HCT116 (cell line): ENCODE results near the gene CLCN4. TPM values are rescaled to one million over a fixed set of nuclear protein-coding genes. Genes with fewer than 3 reads are reported as not detected.

Experiments used
- ATAC-seq: fragments of 200-7000 bp; cut with Tn5 transposase; 2 replicates; pipeline ENCODE4 v1.9.1; 2020; ENCODE audit warnings: mild to moderate bottlenecking, moderate library complexity
- BruUV-seq: library from RNA; stranded (reverse); fragments of 400-500 nt; replicated peaks from 2 replicates; lab custom pipeline; 2021; lab: Mats Ljungman, UMichigan
- CTCF ChIA-PET: fragments of 300-600 bp; sonication (Branson Sonifier 250); formaldehyde crosslinking; loops from one replicate; lab custom pipeline; 2021; ENCODE audit warnings: antibody characterized with exemption; lab: Charles Lee
- POLR2A ChIA-PET: fragments of 300-600, 350-600 bp; sonication (Branson Sonifier 250); formaldehyde crosslinking; loops from one replicate; lab custom pipeline; 2021; ENCODE audit warnings: antibody characterized with exemption; lab: Charles Lee
- RAD21 ChIA-PET, 2 experiments: fragments of 300-600 bp; sonication (Branson Sonifier 250); formaldehyde crosslinking; loops; one replicate each; lab custom pipeline; 2023; ENCODE audit warnings: low total read pairs in 2 of 2; ENCODE audit not compliant: uncharacterized antibody in 2 of 2, unreplicated experiment in 2 of 2, low non-redundant PET in 1 of 2; lab: Charles Lee
- DNase-seq: peaks from one replicate; pipeline ENCODE4 v3.0.0-alpha.2; 2010; ENCODE audit warnings: low read depth, low spot score
- H2AFZ ChIP-seq: fragments of 200-600 bp; shearing (Covaris generic), sonication (generic); 2 replicates; pipeline ENCODE4 v1.6.1; 2017; ENCODE audit warnings: low read depth, mixed run types, mixed read lengths, antibody characterized with exemption, low read length; ENCODE audit not compliant: poor library complexity, severe bottlenecking
- H3K27ac ChIP-seq: 2 replicates; pipeline ENCODE4 v1.5.1; 2012; ENCODE audit warnings: low read depth, low read length
- H3K27me3 ChIP-seq: fragments of 200-600 bp; sonication (generic); 2 replicates; pipeline ENCODE4 v1.6.1; 2016; ENCODE audit warnings: mixed run types, low read length, mixed read lengths; ENCODE audit not compliant: insufficient read depth
- H3K36me3 ChIP-seq, 2 experiments: fragments of 200-500 bp in 1 of 2; fragments of 200-600 bp in 1 of 2; sonication (Bioruptor generic) in 1 of 2; sonication (generic) in 1 of 2; 2 replicates each; pipeline versions ENCODE4 v1.5.1 to v1.6.1; 2014 to 2016; ENCODE audit warnings: low read length in 2 of 2, inconsistent platforms in 1 of 2, mixed read lengths in 1 of 2, mixed run types in 1 of 2; ENCODE audit not compliant: insufficient read depth in 2 of 2, control insufficient read depth in 1 of 2
- H3K4me1 ChIP-seq, 2 experiments: fragments of 200-600 bp in 1 of 2; sonication (generic) in 1 of 2; 2 replicates each; pipeline versions ENCODE4 v1.5.1 to v1.6.1; 2012 to 2017; ENCODE audit warnings: low read length in 2 of 2, inconsistent platforms in 1 of 2, mild to moderate bottlenecking in 1 of 2, mixed read lengths in 1 of 2, mixed run types in 1 of 2, moderate library complexity in 1 of 2; ENCODE audit not compliant: insufficient read depth in 2 of 2, control insufficient read depth in 1 of 2
- H3K4me2 ChIP-seq: fragments of 200-600 bp; sonication (generic); 2 replicates; pipeline ENCODE4 v1.6.1; 2017; ENCODE audit warnings: mixed run types, low read length, mixed read lengths
- H3K4me3 ChIP-seq, 2 experiments: fragments of 200-600 bp in 1 of 2; sonication (generic) in 1 of 2; replicated peaks in 1 of 2; 2 replicates each; pipeline ENCODE4 v1.5.1; 2011 to 2016; ENCODE audit warnings: low read length in 2 of 2, control low read depth in 1 of 2, low read depth in 1 of 2, mild to moderate bottlenecking in 1 of 2, mixed read lengths in 1 of 2, mixed run types in 1 of 2
- H3K79me2 ChIP-seq: fragments of 200-600 bp; sonication (generic); 2 replicates; pipeline ENCODE4 v1.6.1; 2017; ENCODE audit warnings: mild to moderate bottlenecking, mixed run types, low read length, moderate library complexity, mixed read lengths; ENCODE audit not compliant: insufficient read depth
- H3K9ac ChIP-seq: fragments of 200-600 bp; sonication (generic); 2 replicates; pipeline ENCODE4 v1.6.1; 2016; ENCODE audit warnings: low read length, mixed read lengths
- H3K9me2 ChIP-seq: fragments of 200-600 bp; sonication (generic), shearing (Covaris generic); 2 replicates; pipeline ENCODE4 v1.6.1; 2017; ENCODE audit warnings: mixed run types, mild to moderate bottlenecking, moderate library complexity; ENCODE audit not compliant: insufficient read depth
- H3K9me3 ChIP-seq, 2 experiments: fragments of 200-500 bp in 1 of 2; fragments of 200-600 bp in 1 of 2; sonication (Bioruptor generic) in 1 of 2; sonication (generic) in 1 of 2; 2 replicates each; pipeline ENCODE4 v1.6.1; 2014 to 2017; ENCODE audit warnings: low read length in 2 of 2, mixed read lengths in 2 of 2, inconsistent platforms in 1 of 2, low read depth in 1 of 2, mild to moderate bottlenecking in 1 of 2, mixed run types in 1 of 2, moderate library complexity in 1 of 2; ENCODE audit not compliant: control insufficient read depth in 1 of 2, insufficient read depth in 1 of 2
- H4K20me1 ChIP-seq: fragments of 200-600 bp; sonication (generic), shearing (Covaris generic); 2 replicates; pipeline ENCODE4 v1.6.1; 2017; ENCODE audit warnings: mixed run types, mild to moderate bottlenecking, moderate library complexity; ENCODE audit not compliant: insufficient read depth
- ATF3 ChIP-seq: IDR thresholded peaks from 2 replicates; pipeline ENCODE4 v1.6.1; 2012
- CBX3 ChIP-seq: IDR thresholded peaks from 2 replicates; pipeline ENCODE4 v1.6.1; 2012; ENCODE audit warnings: low read depth
- CTCF ChIP-seq, 3 experiments: fragments of 200-600 bp in 1 of 3; sonication (generic) in 1 of 3; IDR thresholded peaks in 2 of 3; conservative IDR thresholded peaks in 1 of 3; 2 replicates each; pipeline ENCODE4 v1.5.1; 2012 to 2017; ENCODE audit warnings: low read depth in 2 of 3, low read length in 2 of 3, antibody characterized with exemption in 1 of 3, borderline replicate concordance in 1 of 3, control low read depth in 1 of 3, mild to moderate bottlenecking in 1 of 3, mixed read lengths in 1 of 3, mixed run types in 1 of 3, moderate library complexity in 1 of 3; ENCODE audit not compliant: insufficient read depth in 1 of 3
- EGR1 ChIP-seq: IDR thresholded peaks from 2 replicates; pipeline ENCODE4 v1.6.1; 2012; ENCODE audit warnings: low read depth
- ELF1 ChIP-seq: IDR thresholded peaks from 2 replicates; pipeline ENCODE4 v1.6.1; 2012; ENCODE audit warnings: low read depth, borderline replicate concordance
- EZH2 ChIP-seq: fragments of 200-600 bp; sonication (generic); IDR thresholded peaks from 2 replicates; pipeline ENCODE4 v1.6.1; 2017; ENCODE audit warnings: antibody characterized with exemption, mixed run types
- FOSL1 ChIP-seq: IDR thresholded peaks from 2 replicates; pipeline ENCODE4 v1.6.1; 2012; ENCODE audit warnings: low read depth
- MAX ChIP-seq: IDR thresholded peaks from 2 replicates; pipeline ENCODE4 v1.6.1; 2012
- POLR2A ChIP-seq: IDR thresholded peaks from 2 replicates; pipeline ENCODE4 v1.7.0; 2011; ENCODE audit warnings: borderline replicate concordance; ENCODE audit not compliant: insufficient read depth, insufficient read length; ENCODE audit errors: extremely low read depth
- POLR2AphosphoS5 ChIP-seq: IDR thresholded peaks from 2 replicates; pipeline ENCODE4 v1.6.1; 2011; ENCODE audit warnings: mild to moderate bottlenecking, low read depth, low read length, moderate library complexity
- RAD21 ChIP-seq: IDR thresholded peaks from 2 replicates; pipeline ENCODE4 v1.6.1; 2012; ENCODE audit warnings: low read depth, mild to moderate bottlenecking
- REST ChIP-seq: IDR thresholded peaks from 2 replicates; pipeline ENCODE4 v1.6.1; 2012; ENCODE audit warnings: low read depth
- SIN3A ChIP-seq: IDR thresholded peaks from 2 replicates; pipeline ENCODE4 v1.6.1; 2012; ENCODE audit warnings: low read depth
- SP1 ChIP-seq: IDR thresholded peaks from 2 replicates; pipeline ENCODE4 v1.6.1; 2012; ENCODE audit warnings: low read depth
- SRF ChIP-seq: IDR thresholded peaks from 2 replicates; pipeline ENCODE4 v1.6.1; 2012; ENCODE audit warnings: low read depth
- YY1 ChIP-seq: IDR thresholded peaks from 2 replicates; pipeline ENCODE4 v1.6.1; 2011; ENCODE audit warnings: low read length, low read depth, moderate library complexity, mild to moderate bottlenecking; ENCODE audit not compliant: insufficient replicate concordance; ENCODE audit errors: extremely low read depth
- ZBTB33 ChIP-seq: IDR thresholded peaks from 2 replicates; pipeline ENCODE4 v1.6.1; 2011; ENCODE audit warnings: mild to moderate bottlenecking, low read length, moderate library complexity; ENCODE audit not compliant: insufficient replicate concordance; ENCODE audit errors: extremely low read depth
- ZFX ChIP-seq: fragments of 450-650 bp; IDR thresholded peaks from 2 replicates; pipeline ENCODE4 v1.6.1; 2017
- ZNF274 ChIP-seq: fragments of 200-500 bp; sonication (Bioruptor generic); IDR thresholded peaks from 2 replicates; pipeline ENCODE4 v1.6.1; 2014; ENCODE audit warnings: mild to moderate bottlenecking, low read depth, low read length, inconsistent platforms
- intact Hi-C: fragments of 100-400 bp; cut with micrococcal nuclease; formaldehyde crosslinking; loops from 2 replicates; pipeline ENCODE4 v1.10.0; 2022
- total RNA-seq: library from RNA; stranded (reverse); gene quantifications from one replicate; pipeline ENCODE4 v1.2.1, GENCODE V29; 2021; ENCODE audit not compliant: unreplicated experiment

CLCN4 gene
- total RNA-seq, 1 experiment from 2014 or later = 3.1 TPM

GRCh38 chrX:10176121-10177003 lies 19.6 kb downstream of the CLCN4 start:
- ATAC-seq (no peak), DNase-seq (no peak)
- TF ChIP-seq RAD21 (no peak), ZNF274 (no peak), SIN3A (no peak), ELF1 (no peak), ZBTB33 (no peak), YY1 (no peak), ATF3 (no peak), CTCF (IDR thresholded peaks at IDR 0.05 in 2 of 3, conservative IDR thresholded peaks at IDR 0.05 in 1 of 3; ENCODE audit: borderline replicate concordance in 1 of 3, insufficient read depth in 1 of 3, low read depth in 2 of 3, low read length in 2 of 3) (no peak), SP1 (no peak), EZH2 (no peak), POLR2A (no peak), REST (no peak), ZFX (no peak), EGR1 (no peak), SRF (no peak), POLR2AphosphoS5 (no peak), CBX3 (no peak), FOSL1 (no peak), MAX (no peak)
- Histone ChIP-seq H3K9ac (no peak overlapping the region), H3K36me3 (no peaks in the 10 kb centered on the region), H3K79me2 (no peaks in the 10 kb centered on the region), H3K9me3 (no peaks in the 10 kb centered on the region), H4K20me1 (no peaks in the 10 kb centered on the region), H3K27ac (no peak overlapping the region), H3K4me3 (no peak overlapping the region), H3K4me2 (no peak overlapping the region), H3K9me2 (no peaks in the 10 kb centered on the region), H3K4me1 (peaks cover 5 to 7% of the 10 kb centered on the region in 2 experiments; a peak in 3 of 4 replicates), H3K27me3 (no peaks in the 10 kb centered on the region), H2AFZ (no peak overlapping the region)
- intact Hi-C loops = no loop called here
- ChIA-PET CTCF (interaction anchor here (0.8 kb wide), 1 partner anchor 546 kb away, joined by 3 read pairs; no protein-coding TSS in a partner anchor), RAD21 (no interaction called here), POLR2A (no interaction called here)
- no TSS peak for BruUV-seq
